ENCODE results near the gene KLHL2.
A peak's percentile ranks its signal among the peaks of the same experiment; 100 is the strongest.
"Not testable (repeated sequence)": the region's sequence is repeated elsewhere in the genome, so short reads cannot be mapped to it uniquely, and the experiment has no call there.

The KLHL2 gene

GRCh38 chr4:165236852-165237251, 29.5 kb downstream of the KLHL2 start:
- not testable (repeated sequence) for DNase-seq

- DNase-seq: not testable (repeated sequence)
Observed at GRCh38 chr4:165238041-165238640, 30.8 kb downstream of the KLHL2 start.

- not testable (repeated sequence) for DNase-seq
Observed at GRCh38 chr4:165240761-165241160, 33.4 kb downstream of the KLHL2 start.

GRCh38 chr4:165244148-165244547, 36.8 kb downstream of the KLHL2 start:
- not testable (repeated sequence) for DNase-seq

- not testable (repeated sequence) for DNase-seq
Observed at GRCh38 chr4:165244587-165245186, 37.3 kb downstream of the KLHL2 start.

- DNase-seq: no peak
Observed at GRCh38 chr4:165248102-165248501, 40.7 kb downstream of the KLHL2 start.

GRCh38 chr4:165248904-165249303, 41.5 kb downstream of the KLHL2 start:
- DNase-seq: not testable (repeated sequence)

GRCh38 chr4:165254771-165255170, 47.4 kb downstream of the KLHL2 start:
- DNase-seq: not testable (repeated sequence)

GRCh38 chr4:165255439-165255838, 48.1 kb downstream of the KLHL2 start:
- DNase-seq: peak; percentile 53

- peak; percentile 6 for DNase-seq
Observed at GRCh38 chr4:165256074-165256659, 48.8 kb downstream of the KLHL2 start.

GRCh38 chr4:165259776-165260175, 52.4 kb downstream of the KLHL2 start:
- not testable (repeated sequence) for DNase-seq

- not testable (repeated sequence) for DNase-seq
Observed at GRCh38 chr4:165262306-165262705, 54.9 kb downstream of the KLHL2 start.

- not testable (repeated sequence) for DNase-seq
Observed at GRCh38 chr4:165263466-165263865, 56.1 kb downstream of the KLHL2 start.

GRCh38 chr4:165269931-165270330, 62.6 kb downstream of the KLHL2 start:
- DNase-seq: not testable (repeated sequence)

- not testable (repeated sequence) for DNase-seq
Observed at GRCh38 chr4:165273443-165273842, 66.1 kb downstream of the KLHL2 start.

- DNase-seq: not testable (repeated sequence)
Observed at GRCh38 chr4:165275357-165275756, 68.0 kb downstream of the KLHL2 start.

GRCh38 chr4:165279531-165279930, 72.2 kb downstream of the KLHL2 start:
- DNase-seq: not testable (repeated sequence)

GRCh38 chr4:165284697-165285096, 77.3 kb downstream of the KLHL2 start:
- DNase-seq: not testable (repeated sequence)

GRCh38 chr4:165286619-165287340, 79.4 kb downstream of the KLHL2 start:
- DNase-seq: not testable (repeated sequence)

GRCh38 chr4:165288226-165288625, 80.9 kb downstream of the KLHL2 start:
- DNase-seq: no peak

- peak; percentile 74 for DNase-seq
Observed at GRCh38 chr4:165288639-165289422, 81.5 kb downstream of the KLHL2 start.

- DNase-seq: no peak
Observed at GRCh38 chr4:165289423-165289785, 82.0 kb downstream of the KLHL2 start.

All from fibroblast of skin of scalp (primary cell).